ENCODE measurements around the gene VWA8.

Gene VWA8

DNA sequence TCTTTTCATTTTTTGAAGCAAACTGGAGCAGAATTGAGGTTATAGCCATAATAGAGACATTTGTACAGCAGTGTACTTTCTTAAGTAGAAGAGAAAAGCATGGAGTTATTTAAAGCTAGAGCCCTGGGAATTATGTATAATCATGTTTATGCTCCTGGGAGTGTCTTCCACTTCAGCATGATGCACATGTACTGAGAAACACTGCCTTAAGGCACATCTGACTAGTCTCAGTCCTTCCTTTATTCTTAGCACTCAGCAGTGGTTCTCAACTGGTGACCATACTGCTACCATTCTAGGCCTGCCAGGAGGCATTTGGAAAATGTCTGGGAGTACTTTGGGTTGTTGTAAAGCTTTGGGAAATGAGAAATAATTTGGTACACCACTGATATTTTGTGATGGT, 45.8 kb downstream of the VWA8 start:
- no peaks in the 10 kb centered on the region for H3K9me3 ChIP-seq (ENCODE audit: control insufficient read depth, insufficient read depth, low read depth, low read length)
- no peak overlapping the region for H3K27ac ChIP-seq (ENCODE audit: extremely low read depth, low read depth, low read length)
- H3K36me3 ChIP-seq (ENCODE audit: control insufficient read depth in 2 of 2, insufficient read depth in 1 of 2, low read length in 2 of 2), result no peaks in the 10 kb centered on the region; a peak in 1 of 3 replicates
- H3K4me1 ChIP-seq (ENCODE audit: control insufficient read depth, insufficient read depth, low read length), result peaks cover 12% of the 10 kb centered on the region; the same call in 1 of the 2 replicates
- POLR2A ChIA-PET, result no interaction called here
- TF ChIP-seq ZNF335 (tag by site-specific recombination; conservative IDR thresholded peaks at IDR 0.05) (no peak), ZNF16 (tag by site-specific recombination; IDR thresholded peaks at IDR 0.05; ENCODE audit: low read depth) (no peak)
- TF ChIP-seq, protein P1, sequence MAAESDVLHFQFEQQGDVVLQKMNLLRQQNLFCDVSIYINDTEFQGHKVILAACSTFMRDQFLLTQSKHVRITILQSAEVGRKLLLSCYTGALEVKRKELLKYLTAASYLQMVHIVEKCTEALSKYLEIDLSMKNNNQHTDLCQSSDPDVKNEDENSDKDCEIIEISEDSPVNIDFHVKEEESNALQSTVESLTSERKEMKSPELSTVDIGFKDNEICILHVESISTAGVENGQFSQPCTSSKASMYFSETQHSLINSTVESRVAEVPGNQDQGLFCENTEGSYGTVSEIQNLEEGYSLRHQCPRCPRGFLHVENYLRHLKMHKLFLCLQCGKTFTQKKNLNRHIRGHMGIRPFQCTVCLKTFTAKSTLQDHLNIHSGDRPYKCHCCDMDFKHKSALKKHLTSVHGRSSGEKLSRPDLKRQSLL (tag by site-specific recombination; IDR thresholded peaks at IDR 0.05), result no peak
- no peak overlapping the region for H3K4me3 ChIP-seq (ENCODE audit: low read depth, low read length)
- CTCF ChIA-PET, result interaction anchor here (0.6 kb wide), 1 partner anchor 61 kb away, joined by 4 read pairs; no protein-coding TSS in a partner anchor

DNA sequence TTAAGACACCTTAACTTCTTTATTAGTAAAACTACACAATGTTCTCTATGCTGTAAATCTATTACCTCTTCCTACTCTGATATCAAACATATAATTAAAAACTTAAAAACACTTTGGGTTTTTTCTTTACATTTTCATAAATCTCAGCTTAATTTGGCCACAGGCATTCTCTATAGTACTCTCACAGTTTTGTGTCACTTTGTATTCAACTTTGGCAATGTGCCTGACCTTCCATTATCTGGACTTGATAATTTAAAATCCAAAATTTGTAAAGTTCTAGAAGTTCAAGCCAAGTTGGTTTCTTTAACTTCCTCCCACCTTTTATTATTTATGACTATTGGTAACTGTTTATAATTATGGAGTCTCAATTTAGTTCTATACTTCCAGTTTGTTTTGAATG, 46.4 kb downstream of the VWA8 start:
- H3K4me1 ChIP-seq (ENCODE audit: control insufficient read depth, insufficient read depth, low read length), result peaks cover 12% of the 10 kb centered on the region; the same call in 1 of the 2 replicates
- TF ChIP-seq ZNF660 (tag by site-specific recombination; IDR thresholded peaks at IDR 0.05) (no peak), ZNF354C (tag by site-specific recombination; IDR thresholded peaks at IDR 0.05; ENCODE audit: borderline replicate concordance, low read depth) (no peak), ZFHX2 (tag by site-specific recombination; conservative IDR thresholded peaks at IDR 0.05) (no peak), ZNF514 (tag by site-specific recombination; IDR thresholded peaks at IDR 0.05) (no peak), ZNF544 (tag by site-specific recombination; IDR thresholded peaks at IDR 0.05) (no peak), ZNF404 (tag by site-specific recombination; IDR thresholded peaks at IDR 0.05) (no peak), ZIC2 (tag by site-specific recombination; IDR thresholded peaks at IDR 0.05) (no peak), REPIN1 (tag by site-specific recombination; IDR thresholded peaks at IDR 0.05; ENCODE audit: low read depth) (no peak), SP3 (tag by site-specific recombination; IDR thresholded peaks at IDR 0.05) (no peak), ZNF707 (tag by site-specific recombination; IDR thresholded peaks at IDR 0.05) (no peak), BCL11A (tag by site-specific recombination; IDR thresholded peaks at IDR 0.05; ENCODE audit: low read depth) (no peak), ZNF501 (tag by site-specific recombination; IDR thresholded peaks at IDR 0.05) (no peak), GLI4 (tag by site-specific recombination; IDR thresholded peaks at IDR 0.05) (no peak), ZBTB21 (tag by site-specific recombination; IDR thresholded peaks at IDR 0.05) (no peak)
- TF ChIP-seq, protein P2, sequence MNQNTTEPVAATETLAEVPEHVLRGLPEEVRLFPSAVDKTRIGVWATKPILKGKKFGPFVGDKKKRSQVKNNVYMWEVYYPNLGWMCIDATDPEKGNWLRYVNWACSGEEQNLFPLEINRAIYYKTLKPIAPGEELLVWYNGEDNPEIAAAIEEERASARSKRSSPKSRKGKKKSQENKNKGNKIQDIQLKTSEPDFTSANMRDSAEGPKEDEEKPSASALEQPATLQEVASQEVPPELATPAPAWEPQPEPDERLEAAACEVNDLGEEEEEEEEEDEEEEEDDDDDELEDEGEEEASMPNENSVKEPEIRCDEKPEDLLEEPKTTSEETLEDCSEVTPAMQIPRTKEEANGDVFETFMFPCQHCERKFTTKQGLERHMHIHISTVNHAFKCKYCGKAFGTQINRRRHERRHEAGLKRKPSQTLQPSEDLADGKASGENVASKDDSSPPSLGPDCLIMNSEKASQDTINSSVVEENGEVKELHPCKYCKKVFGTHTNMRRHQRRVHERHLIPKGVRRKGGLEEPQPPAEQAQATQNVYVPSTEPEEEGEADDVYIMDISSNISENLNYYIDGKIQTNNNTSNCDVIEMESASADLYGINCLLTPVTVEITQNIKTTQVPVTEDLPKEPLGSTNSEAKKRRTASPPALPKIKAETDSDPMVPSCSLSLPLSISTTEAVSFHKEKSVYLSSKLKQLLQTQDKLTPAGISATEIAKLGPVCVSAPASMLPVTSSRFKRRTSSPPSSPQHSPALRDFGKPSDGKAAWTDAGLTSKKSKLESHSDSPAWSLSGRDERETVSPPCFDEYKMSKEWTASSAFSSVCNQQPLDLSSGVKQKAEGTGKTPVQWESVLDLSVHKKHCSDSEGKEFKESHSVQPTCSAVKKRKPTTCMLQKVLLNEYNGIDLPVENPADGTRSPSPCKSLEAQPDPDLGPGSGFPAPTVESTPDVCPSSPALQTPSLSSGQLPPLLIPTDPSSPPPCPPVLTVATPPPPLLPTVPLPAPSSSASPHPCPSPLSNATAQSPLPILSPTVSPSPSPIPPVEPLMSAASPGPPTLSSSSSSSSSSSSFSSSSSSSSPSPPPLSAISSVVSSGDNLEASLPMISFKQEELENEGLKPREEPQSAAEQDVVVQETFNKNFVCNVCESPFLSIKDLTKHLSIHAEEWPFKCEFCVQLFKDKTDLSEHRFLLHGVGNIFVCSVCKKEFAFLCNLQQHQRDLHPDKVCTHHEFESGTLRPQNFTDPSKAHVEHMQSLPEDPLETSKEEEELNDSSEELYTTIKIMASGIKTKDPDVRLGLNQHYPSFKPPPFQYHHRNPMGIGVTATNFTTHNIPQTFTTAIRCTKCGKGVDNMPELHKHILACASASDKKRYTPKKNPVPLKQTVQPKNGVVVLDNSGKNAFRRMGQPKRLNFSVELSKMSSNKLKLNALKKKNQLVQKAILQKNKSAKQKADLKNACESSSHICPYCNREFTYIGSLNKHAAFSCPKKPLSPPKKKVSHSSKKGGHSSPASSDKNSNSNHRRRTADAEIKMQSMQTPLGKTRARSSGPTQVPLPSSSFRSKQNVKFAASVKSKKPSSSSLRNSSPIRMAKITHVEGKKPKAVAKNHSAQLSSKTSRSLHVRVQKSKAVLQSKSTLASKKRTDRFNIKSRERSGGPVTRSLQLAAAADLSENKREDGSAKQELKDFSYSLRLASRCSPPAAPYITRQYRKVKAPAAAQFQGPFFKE (tag by site-specific recombination; IDR thresholded peaks at IDR 0.05; ENCODE audit: borderline replicate concordance), result no peak
- TF ChIP-seq, protein P3, sequence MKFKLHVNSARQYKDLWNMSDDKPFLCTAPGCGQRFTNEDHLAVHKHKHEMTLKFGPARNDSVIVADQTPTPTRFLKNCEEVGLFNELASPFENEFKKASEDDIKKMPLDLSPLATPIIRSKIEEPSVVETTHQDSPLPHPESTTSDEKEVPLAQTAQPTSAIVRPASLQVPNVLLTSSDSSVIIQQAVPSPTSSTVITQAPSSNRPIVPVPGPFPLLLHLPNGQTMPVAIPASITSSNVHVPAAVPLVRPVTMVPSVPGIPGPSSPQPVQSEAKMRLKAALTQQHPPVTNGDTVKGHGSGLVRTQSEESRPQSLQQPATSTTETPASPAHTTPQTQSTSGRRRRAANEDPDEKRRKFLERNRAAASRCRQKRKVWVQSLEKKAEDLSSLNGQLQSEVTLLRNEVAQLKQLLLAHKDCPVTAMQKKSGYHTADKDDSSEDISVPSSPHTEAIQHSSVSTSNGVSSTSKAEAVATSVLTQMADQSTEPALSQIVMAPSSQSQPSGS (tag by site-specific recombination; IDR thresholded peaks at IDR 0.05; ENCODE audit: low read depth), result no peak
- TF ChIP-seq, protein P4, sequence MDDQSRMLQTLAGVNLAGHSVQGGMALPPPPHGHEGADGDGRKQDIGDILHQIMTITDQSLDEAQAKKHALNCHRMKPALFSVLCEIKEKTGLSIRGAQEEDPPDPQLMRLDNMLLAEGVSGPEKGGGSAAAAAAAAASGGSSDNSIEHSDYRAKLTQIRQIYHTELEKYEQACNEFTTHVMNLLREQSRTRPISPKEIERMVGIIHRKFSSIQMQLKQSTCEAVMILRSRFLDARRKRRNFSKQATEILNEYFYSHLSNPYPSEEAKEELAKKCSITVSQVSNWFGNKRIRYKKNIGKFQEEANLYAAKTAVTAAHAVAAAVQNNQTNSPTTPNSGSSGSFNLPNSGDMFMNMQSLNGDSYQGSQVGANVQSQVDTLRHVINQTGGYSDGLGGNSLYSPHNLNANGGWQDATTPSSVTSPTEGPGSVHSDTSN (CRISPR knock-in tag; IDR thresholded peaks at IDR 0.05), result no peak
- CTCF ChIA-PET, result interaction anchor here (0.6 kb wide), 1 partner anchor 61 kb away, joined by 4 read pairs; no protein-coding TSS in a partner anchor
- H3K27ac ChIP-seq (ENCODE audit: extremely low read depth, low read depth, low read length), result no peak overlapping the region
- no peaks in the 10 kb centered on the region for H3K9me3 ChIP-seq (ENCODE audit: control insufficient read depth, insufficient read depth, low read depth, low read length)
- H3K4me3 ChIP-seq (ENCODE audit: low read depth, low read length), result no peak overlapping the region
- POLR2A ChIA-PET, result no interaction called here
- no peaks in the 10 kb centered on the region; a peak in 1 of 3 replicates for H3K36me3 ChIP-seq (ENCODE audit: control insufficient read depth in 2 of 2, insufficient read depth in 1 of 2, low read length in 2 of 2)
